ENCODE measurements around the gene BICDL2. TPM values are rescaled to one million over a fixed set of nuclear protein-coding genes. Genes with fewer than 3 reads are reported as not detected.
"Not testable (repeated sequence)": the region's sequence is repeated elsewhere in the genome, so short reads cannot be mapped to it uniquely, and the experiment has no call there.

BICDL2 gene
- not detected for polyA plus RNA-seq (ENCODE audit: insufficient read length)

DNA sequence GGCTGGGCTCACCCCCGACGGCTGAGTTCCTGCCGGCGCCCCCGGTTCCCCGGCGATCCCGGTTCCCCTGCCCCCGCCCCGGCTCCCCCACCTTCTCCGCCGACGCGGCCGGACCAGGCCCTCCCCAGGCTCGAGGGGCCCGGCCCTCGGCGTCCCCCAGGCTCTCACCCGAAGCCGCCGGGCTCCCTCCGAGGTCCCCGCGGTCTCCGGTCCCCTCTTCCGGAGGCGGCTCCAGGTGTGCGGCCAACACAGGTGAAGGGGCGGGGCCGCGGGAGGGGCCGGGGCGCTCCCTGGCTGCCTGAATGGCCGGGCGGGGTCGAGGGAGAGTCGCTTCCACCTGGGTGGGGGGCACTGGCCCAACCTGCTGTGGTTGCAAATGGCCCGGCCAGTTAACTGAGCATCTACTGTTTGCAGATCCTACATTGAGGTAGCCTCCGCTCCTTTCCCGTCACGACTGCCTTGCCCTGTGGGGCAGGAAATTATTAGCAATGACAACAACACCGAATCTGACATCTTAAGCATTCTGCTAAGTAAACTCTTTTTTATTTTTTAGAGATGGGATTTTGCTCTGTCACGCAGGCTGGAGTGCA lies at the start of gene BICDL2:
BICDL2 (minus strand) TSS at position 219 of the 590 bp plus-strand sequence. CDS start 1,448 bp downstream, outside the sequence.
- DNase-seq (ENCODE audit: low read depth) = no peak

GRCh38 chr16:3085868-3086595 lies 49.3 kb upstream of the BICDL2 start:
- no peak for DNase-seq (ENCODE audit: low read depth)

DNA sequence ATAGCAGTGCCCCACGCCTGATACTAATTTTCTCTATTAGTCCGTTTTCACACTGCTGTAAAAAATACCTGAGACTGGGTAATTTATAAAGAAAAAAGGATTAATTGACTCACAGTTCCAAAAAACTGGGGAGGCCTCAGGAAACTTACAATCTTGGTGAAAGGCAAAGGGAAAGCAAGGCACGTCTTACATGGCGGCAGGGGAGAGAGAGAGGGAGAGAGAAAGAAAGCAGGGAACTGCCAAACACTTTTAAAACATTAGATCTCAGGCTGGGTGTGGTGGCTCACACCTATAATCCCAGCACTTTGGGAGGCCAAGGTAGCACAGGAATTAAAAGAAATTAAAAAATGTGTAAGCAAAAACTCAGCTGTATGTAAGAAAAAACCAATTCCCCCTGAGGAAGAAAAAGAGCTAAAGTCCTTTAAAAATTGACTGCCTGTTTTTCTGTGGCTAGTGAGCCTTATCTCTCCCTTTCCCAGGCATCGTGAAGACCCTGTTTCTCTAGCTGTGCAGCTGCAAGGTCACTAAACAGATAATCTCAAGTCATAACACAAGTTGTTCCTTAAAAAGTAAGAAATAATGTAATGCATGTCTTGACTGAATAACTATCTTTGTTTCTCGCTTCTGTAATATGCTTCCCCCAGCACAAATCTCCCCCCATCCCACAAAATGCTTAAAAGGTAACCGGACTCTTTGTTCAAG lies 48.4 kb upstream of the BICDL2 start:
- DNase-seq (ENCODE audit: low read depth) = no peak

- DNase-seq (ENCODE audit: low read depth) = no peak
Observed at GRCh38 chr16:3084491-3084890, 47.7 kb upstream of the BICDL2 start.

DNA sequence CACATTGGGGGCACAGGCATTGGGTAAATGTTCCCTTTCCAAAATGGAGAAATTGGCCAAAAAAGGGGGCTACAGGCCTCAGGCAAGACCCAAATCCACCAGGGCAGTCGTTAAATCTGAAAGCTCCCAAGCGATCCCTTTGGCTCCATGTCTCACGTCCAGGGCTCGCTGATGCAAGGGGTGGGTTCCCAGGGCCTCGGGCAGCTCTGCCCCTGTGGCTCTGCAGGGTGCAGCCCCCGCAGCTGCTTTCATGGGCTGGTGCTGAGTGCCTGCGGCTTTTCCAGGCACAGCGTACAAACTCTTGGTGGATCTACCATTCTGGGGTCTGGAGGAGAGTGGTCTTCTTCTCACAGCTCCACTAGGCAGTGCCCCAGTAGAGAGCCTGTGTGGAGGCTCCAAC lies 46.7 kb upstream of the BICDL2 start:
- not testable (repeated sequence) for DNase-seq (ENCODE audit: low read depth)

- DNase-seq (ENCODE audit: low read depth) = not testable (repeated sequence)
Observed at GRCh38 chr16:3081957-3082356, 45.2 kb upstream of the BICDL2 start.

- DNase-seq (ENCODE audit: low read depth) = no peak
Observed at GRCh38 chr16:3080024-3080423, 43.3 kb upstream of the BICDL2 start.

DNA sequence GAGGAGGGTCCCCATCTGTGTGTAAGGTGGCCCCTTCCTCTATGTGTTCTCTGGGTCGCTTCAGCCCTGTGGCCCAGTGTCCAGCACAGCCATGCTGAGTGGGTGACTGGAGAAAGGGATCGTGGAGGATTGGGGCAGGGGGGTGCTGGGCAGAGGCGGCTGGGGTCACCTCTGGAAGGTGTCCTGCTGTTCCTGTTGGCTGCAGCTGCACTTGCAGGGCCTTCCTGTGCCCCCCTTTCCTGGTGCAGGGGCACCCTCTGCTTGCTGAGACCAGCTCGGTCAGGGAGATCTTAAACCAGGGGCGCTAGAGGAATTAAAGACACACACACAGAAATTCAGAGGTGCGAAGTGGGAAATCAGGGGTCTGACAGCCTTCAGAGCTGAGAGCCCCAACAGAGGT lies 39.8 kb upstream of the BICDL2 start:
- no peak for DNase-seq (ENCODE audit: low read depth)

DNA sequence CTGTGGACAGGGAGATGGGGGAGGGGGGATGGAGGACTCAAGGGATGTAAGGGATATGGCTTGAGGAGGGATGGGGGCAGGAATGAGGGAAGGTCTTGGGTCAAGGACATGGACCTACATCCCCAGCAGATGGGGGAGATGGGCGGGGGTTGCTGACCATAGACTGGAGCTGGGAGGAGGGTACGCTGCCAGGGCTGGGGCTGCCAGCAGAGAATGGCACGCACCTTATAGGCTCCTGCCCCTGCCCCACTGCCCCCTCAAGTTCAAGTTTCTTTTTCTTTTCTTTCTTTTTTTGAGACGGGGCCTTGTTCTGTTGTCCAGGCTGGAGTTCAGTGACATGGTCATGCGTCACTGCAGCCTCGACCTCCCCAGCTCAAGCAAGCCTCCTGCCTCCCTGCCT lies 39.2 kb upstream of the BICDL2 start:
- DNase-seq (ENCODE audit: low read depth) = not testable (repeated sequence)

- DNase-seq (ENCODE audit: low read depth) = no peak
Observed at GRCh38 chr16:3075523-3075915, 38.8 kb upstream of the BICDL2 start.

DNA sequence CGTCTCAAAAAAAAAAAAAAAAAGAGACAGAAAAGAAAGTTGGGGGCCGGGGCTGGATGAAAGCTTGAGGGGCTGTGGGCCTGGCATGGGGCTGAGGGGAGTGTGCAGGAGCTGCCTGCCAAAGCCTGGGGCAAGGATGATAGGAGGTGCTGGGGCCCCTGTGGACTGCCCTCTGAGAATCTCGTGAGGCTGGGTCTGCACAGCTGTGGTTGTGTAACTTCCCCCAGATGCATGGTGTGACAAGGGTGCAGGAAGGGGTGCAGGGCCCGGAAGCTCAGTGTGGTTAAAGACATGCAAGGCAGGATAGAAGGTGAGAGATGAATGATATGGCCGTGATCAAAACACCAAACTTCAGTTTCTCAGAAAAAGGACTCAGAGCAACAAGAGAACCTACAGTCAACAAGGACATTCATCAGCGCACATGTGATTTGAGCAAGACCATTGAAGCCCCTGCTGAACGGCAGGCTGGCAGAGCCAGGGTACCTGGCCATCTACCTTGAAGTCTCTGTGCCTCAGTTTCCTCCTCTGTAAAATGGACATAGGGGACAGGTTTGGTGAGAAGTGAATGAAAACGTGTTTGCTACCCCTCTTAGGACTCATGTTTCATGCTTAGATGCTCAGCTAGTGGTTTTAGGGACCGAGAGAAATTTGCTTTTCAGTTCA lies 38.2 kb upstream of the BICDL2 start:
- no peak for DNase-seq (ENCODE audit: low read depth)

- DNase-seq (ENCODE audit: low read depth) = no peak
Observed at GRCh38 chr16:3073448-3073847, 36.7 kb upstream of the BICDL2 start.

GRCh38 chr16:3072576-3073263 lies 36.0 kb upstream of the BICDL2 start:
- not testable (repeated sequence) for DNase-seq (ENCODE audit: low read depth)

DNA sequence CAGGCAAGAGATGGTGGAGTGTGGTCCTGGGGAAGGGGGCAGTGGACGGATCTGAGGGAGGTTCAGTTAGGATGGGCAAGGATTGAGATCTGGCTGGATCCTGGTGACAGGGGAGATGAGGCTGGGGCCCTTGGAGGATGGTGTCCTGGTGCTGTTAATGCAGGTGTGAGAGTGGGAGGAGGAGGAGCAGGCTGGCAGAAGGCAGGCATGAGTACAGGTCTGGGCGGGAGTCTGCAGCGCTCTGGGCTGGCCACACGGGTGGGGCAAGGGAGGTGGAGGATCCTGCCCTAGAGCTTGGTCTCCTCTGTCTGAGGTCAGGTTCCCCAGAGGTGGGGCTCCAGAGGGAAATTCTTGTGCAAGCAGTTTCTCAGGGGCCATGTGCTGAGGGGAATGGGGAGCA lies 35.4 kb upstream of the BICDL2 start:
- DNase-seq (ENCODE audit: low read depth) = not testable (repeated sequence)

GRCh38 chr16:3071655-3072054 lies 34.9 kb upstream of the BICDL2 start:
- DNase-seq (ENCODE audit: low read depth) = no peak

- DNase-seq (ENCODE audit: low read depth) = no peak
Observed at GRCh38 chr16:3070608-3071111, 33.9 kb upstream of the BICDL2 start.

DNA sequence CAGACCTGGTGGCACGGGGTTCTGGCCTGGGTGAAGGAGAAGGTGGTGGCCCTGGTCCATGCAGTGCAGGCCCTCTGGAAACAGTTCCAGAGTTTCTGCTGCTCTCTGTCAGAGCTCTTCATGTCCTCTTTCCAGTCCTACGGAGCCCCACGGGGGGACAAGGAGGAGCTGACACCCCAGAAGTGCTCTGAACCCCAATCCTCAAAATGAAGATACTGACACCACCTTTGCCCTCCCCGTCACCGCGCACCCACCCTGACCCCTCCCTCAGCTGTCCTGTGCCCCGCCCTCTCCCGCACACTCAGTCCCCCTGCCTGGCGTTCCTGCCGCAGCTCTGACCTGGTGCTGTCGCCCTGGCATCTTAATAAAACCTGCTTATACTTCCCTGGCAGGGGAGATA lies 32.4 kb upstream of the BICDL2 start:
- not testable (repeated sequence) for DNase-seq (ENCODE audit: low read depth)

DNA sequence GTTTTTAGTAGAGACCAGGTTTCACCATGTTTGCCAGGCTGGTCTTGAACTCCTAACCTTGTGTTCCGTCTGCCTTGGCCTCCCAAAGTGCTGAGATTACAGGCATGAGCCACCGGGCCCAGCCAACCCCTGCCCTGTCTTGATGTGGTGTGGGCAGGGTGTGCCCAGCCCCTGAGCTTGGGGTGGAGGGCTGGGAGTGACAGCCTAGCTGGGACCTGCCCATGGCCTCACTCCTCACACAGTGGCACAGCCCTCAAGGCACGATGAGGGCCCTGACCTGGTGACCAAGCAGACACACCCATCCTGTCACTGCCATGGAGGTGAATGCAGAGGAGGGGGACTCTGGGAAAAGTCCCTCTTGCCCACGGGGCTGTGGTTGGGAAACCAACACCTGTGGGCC lies 31.7 kb upstream of the BICDL2 start:
- DNase-seq (ENCODE audit: low read depth) = no peak

GRCh38 chr16:3066440-3066748 lies 29.6 kb upstream of the BICDL2 start:
- DNase-seq (ENCODE audit: low read depth) = no peak

DNA sequence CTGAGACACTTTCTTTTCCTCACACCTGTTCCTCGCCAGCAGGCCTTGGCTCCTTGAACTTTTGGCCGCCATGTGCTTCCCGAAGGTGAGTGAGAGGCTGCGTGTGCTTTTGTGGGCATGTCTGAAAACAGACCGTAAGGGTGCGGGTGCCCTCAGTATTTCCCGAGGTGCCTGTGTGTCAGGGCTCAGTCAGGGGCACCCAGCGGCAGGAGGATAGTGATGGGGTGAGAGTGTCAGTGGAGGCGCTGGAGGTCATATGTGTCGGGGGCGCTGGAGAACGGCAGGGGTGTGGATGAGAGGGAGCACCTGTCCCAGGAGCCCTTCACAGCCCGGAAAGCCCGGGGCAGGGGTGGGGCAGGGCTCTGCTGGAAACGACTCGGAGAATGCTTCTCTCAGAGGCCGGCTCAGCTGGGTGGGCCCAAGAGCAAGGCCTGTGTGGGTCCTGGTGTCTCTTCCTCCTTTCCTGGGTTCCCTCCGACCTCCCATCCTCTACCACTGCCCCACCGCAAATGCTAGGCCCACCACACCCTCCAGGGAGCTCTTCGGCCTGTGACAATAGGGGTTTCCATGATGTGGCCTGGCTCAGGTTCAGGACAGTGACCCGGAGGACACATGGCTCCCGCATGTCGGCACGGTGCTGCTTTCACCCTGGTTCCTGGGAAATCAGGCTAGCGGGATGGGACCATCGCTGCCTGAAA lies 29.1 kb upstream of the BICDL2 start:
- DNase-seq (ENCODE audit: low read depth) = no peak
